Measurements from ENCODE around the gene KCNK4.

KCNK4 gene

DNA sequence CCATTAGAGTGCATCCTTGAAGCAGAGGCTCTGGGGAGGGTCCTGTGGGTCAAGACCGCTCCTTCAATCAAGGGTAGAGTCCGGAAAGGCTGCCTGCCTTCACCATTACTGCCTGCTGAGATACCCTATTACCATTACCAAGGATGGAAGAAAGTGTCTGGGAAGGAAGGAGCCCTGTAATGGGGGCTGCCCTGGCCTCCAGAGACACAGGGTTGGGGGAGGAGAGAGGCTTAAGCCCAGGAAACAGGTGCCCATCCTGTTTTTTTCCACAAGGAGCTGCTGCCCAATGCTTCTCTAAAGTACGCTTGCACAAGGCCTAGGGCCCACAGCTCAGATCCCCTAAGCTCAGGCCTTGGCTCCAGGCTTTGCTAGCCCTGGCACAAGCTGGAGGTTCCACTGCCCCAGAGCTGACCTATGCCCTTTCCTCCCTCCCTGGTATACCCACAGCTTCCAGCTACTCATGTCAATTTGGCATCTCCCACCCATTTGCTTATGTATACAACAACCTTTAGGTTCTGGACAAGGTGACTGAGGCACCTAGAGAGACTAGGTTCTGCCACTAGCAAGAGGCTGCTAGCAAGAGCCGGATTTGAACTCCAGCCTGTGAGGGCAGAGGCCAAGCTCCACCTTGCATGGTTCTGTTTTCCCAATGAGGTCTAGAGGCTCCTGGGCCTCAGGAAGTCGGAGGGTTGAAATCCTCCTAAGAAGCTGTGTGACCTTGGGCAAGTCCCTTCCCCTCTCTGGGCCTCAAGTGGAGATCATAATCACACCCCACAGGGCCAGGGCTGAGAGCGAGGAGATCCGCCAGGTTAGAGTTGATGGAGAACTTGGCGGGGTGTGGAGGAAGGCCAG lies 41.3 kb upstream of the KCNK4 start:
- Histone ChIP-seq H3K9me2 (replicated peaks; ENCODE audit: control insufficient read depth, low read length) (no peaks in the 10 kb centered on the region), H3F3A (ENCODE audit: control insufficient read depth, insufficient read depth) (peaks cover 20% of the 10 kb centered on the region), H3K36me3 (ENCODE audit: control insufficient read depth, low read length) (peaks cover 16% of the 10 kb centered on the region), H4K20me1 (ENCODE audit: control insufficient read depth, insufficient read depth, low read depth, low read length) (peaks cover 5% of the 10 kb centered on the region; the same call in 1 of the 2 replicates), H3K27me3 (ENCODE audit: control insufficient read depth, low read length) (no peaks in the 10 kb centered on the region), H3K9me3 (ENCODE audit: control insufficient read depth, insufficient read depth, low read length) (no peaks in the 10 kb centered on the region), H3K4me1 (ENCODE audit: control insufficient read depth, low read length) (peaks cover 51% of the 10 kb centered on the region), H3K4me3 (ENCODE audit: low read length) (no peak overlapping the region), H3K4me2 (ENCODE audit: low read length) (no peak overlapping the region), H3K79me2 (ENCODE audit: control insufficient read depth, low read length) (peaks cover 31% of the 10 kb centered on the region), H3K27ac (ENCODE audit: low read depth, low read length) (no peak overlapping the region)
- TF ChIP-seq EZH2phosphoT487 (IDR thresholded peaks at IDR 0.05; ENCODE audit: borderline replicate concordance, low read length), result no peak
- TF ChIP-seq, protein P1, sequence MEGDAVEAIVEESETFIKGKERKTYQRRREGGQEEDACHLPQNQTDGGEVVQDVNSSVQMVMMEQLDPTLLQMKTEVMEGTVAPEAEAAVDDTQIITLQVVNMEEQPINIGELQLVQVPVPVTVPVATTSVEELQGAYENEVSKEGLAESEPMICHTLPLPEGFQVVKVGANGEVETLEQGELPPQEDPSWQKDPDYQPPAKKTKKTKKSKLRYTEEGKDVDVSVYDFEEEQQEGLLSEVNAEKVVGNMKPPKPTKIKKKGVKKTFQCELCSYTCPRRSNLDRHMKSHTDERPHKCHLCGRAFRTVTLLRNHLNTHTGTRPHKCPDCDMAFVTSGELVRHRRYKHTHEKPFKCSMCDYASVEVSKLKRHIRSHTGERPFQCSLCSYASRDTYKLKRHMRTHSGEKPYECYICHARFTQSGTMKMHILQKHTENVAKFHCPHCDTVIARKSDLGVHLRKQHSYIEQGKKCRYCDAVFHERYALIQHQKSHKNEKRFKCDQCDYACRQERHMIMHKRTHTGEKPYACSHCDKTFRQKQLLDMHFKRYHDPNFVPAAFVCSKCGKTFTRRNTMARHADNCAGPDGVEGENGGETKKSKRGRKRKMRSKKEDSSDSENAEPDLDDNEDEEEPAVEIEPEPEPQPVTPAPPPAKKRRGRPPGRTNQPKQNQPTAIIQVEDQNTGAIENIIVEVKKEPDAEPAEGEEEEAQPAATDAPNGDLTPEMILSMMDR (IDR thresholded peaks at IDR 0.05; ENCODE audit: low read depth, low read length, poor library complexity, severe bottlenecking), result no peak

DNA sequence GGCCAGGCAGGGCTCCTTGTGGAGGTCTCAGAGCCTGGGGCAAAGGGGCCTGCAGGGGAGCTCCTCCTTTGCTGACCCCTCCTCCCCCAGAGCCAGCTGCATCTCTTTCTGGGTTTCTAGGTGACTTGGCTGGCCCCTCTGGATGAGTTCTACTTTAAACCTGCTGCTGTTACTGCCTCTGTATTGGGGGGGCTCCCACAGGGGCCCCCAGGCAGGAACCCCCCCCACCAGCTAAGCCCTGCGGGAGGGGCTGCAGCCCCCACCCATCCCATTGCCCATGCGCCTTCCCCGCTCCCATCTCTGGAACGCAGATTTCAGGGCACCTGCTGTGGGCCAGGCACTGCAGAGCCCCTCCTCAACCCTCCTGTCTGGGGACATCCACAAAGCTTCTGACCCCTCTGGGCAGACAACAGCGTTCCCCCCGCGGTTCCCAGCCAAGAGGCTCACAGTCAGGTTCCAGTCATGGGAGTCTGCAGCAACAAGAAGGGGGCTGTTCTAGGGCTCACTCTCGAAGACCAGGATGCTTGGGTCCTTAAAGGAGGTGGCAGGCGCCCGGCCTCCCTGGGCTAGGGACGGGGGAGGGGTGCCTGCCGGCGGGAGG lies 40.6 kb upstream of the KCNK4 start:
- Histone ChIP-seq H3K79me2 (ENCODE audit: control insufficient read depth, low read length) (peaks cover 24% of the 10 kb centered on the region), H3K36me3 (ENCODE audit: control insufficient read depth, low read length) (peaks cover 15% of the 10 kb centered on the region), H3K9me3 (ENCODE audit: control insufficient read depth, insufficient read depth, low read length) (no peaks in the 10 kb centered on the region), H3K4me2 (ENCODE audit: low read length) (peak overlapping the region; percentile 92), H3K27me3 (ENCODE audit: control insufficient read depth, low read length) (no peaks in the 10 kb centered on the region), H3K4me1 (ENCODE audit: control insufficient read depth, low read length) (peaks cover 44% of the 10 kb centered on the region), H3F3A (ENCODE audit: control insufficient read depth, insufficient read depth) (peaks cover 16% of the 10 kb centered on the region), H4K20me1 (ENCODE audit: control insufficient read depth, insufficient read depth, low read depth, low read length) (peaks cover 5% of the 10 kb centered on the region; the same call in 1 of the 2 replicates), H3K4me3 (ENCODE audit: low read length) (peak overlapping the region; percentile 95), H3K27ac (ENCODE audit: low read depth, low read length) (no peak overlapping the region), H3K9me2 (replicated peaks; ENCODE audit: control insufficient read depth, low read length) (no peaks in the 10 kb centered on the region)
- TF ChIP-seq EZH2phosphoT487 (IDR thresholded peaks at IDR 0.05; ENCODE audit: borderline replicate concordance, low read length), result no peak
- TF ChIP-seq, protein P1 (IDR thresholded peaks at IDR 0.05; ENCODE audit: low read depth, low read length, poor library complexity, severe bottlenecking), result no peak

DNA sequence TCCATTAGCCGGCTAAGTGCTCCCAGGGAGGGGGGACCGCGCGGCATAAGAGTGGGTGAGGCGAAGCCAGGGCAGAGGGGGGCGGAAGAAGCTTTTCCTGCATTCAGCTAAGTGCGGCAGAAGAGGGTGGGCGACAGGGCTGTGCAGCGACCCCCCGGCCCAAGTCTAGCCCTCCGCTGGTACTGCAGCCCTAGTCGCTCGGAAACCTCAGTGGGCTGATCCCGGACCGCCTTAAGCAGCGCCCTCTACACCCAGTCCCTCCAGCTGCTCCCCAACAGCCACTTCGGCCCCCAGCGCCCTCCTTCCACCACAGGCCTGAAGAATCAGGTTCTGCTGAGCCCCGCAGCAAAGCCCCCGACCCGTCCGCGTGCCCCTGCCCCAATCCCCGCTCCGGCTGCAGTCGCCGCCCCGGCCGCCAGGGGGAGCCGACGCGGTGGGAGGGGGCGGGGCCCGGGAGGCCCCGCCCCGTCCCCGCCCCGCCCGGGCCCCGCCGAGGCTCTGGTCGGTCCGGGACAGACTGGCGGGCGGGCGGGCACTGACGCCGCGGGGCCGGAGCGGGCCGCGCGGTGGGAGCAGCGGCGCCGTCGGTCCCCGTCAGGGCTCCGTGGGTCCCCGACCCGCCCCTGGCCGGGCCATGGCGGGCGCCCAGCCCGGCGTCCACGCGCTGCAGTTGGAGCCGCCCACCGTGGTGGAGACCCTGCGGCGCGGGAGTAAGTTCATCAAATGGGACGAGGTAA lies 39.9 kb upstream of the KCNK4 start, which contains the start of gene PLCB3:
Gene PLCB3, plus strand, starts transcription at position 515 of the 737 bp plus-strand sequence. Its CDS starts 120 bp downstream, at position 635.
- peaks cover 5% of the 10 kb centered on the region; the same call in 1 of the 2 replicates for H4K20me1 ChIP-seq (ENCODE audit: control insufficient read depth, insufficient read depth, low read depth, low read length)
- peak within 1 kb of the TSS; percentile 5; the same call in 1 of the 2 replicates for H3K27ac ChIP-seq (ENCODE audit: low read depth, low read length)
- no peaks in the 10 kb centered on the region for H3K9me3 ChIP-seq (ENCODE audit: control insufficient read depth, insufficient read depth, low read length)
- no peaks in the 10 kb centered on the region for H3K27me3 ChIP-seq (ENCODE audit: control insufficient read depth, low read length)
- H3K9me2 ChIP-seq (replicated peaks; ENCODE audit: control insufficient read depth, low read length), result no peaks in the 10 kb centered on the region
- TF ChIP-seq EZH2phosphoT487 (IDR thresholded peaks at IDR 0.05; ENCODE audit: borderline replicate concordance, low read length), result no peak
- TF ChIP-seq, protein P1 (IDR thresholded peaks at IDR 0.05; ENCODE audit: low read depth, low read length, poor library complexity, severe bottlenecking), result peak; percentile 66
- H3F3A ChIP-seq (ENCODE audit: control insufficient read depth, insufficient read depth), result peaks cover 16% of the 10 kb centered on the region
- peak within 1 kb of the TSS; percentile 97 for H3K4me2 ChIP-seq (ENCODE audit: low read length)
- H3K36me3 ChIP-seq (ENCODE audit: control insufficient read depth, low read length), result peaks cover 14% of the 10 kb centered on the region
- H3K4me1 ChIP-seq (ENCODE audit: control insufficient read depth, low read length), result peaks cover 42% of the 10 kb centered on the region
- H3K79me2 ChIP-seq (ENCODE audit: control insufficient read depth, low read length), result peaks cover 17% of the 10 kb centered on the region
- H3K4me3 ChIP-seq (ENCODE audit: low read length), result peak within 1 kb of the TSS; percentile 95
